PC-3 (cell line): ENCODE measurements around the gene STK4. TPM values are rescaled to one million over a fixed set of nuclear protein-coding genes. Genes with fewer than 3 reads are reported as not detected.

Source experiments
- ATAC-seq: fragments of 200-7000 bp; cut with Tn5 transposase; 2 replicates; pipeline ENCODE4 v1.9.1; 2020; ENCODE audit warnings: mild to moderate bottlenecking, moderate library complexity
- BruUV-seq: library from RNA; stranded (reverse); fragments of 400-500 nt; replicated peaks from 2 replicates; lab custom pipeline; 2021; lab: Mats Ljungman, UMichigan
- CTCF ChIA-PET: fragments of 300-600 bp; sonication (Branson Sonifier 250); formaldehyde crosslinking; loops from one replicate; lab custom pipeline; 2022; ENCODE audit warnings: antibody characterized with exemption; lab: Charles Lee
- POLR2A ChIA-PET: fragments of 300-600 bp; sonication (Branson Sonifier 250); formaldehyde crosslinking; loops from one replicate; lab custom pipeline; 2022; ENCODE audit warnings: antibody characterized with exemption; ENCODE audit not compliant: unreplicated experiment; lab: Charles Lee
- DNase-seq: peaks from one replicate; pipeline ENCODE4 v3.0.0-alpha.2; 2015
- H2AFZ ChIP-seq: fragments of 300-600 bp; sonication (generic); 2 replicates; pipeline ENCODE4 v1.6.0; 2016; ENCODE audit warnings: antibody characterized with exemption, low read length
- H3F3A ChIP-seq: fragments of 300-600 bp; sonication (generic); one replicate; pipeline ENCODE4 v1.6.0; 2017; ENCODE audit warnings: antibody characterized with exemption, low read length, control low read depth, mild to moderate bottlenecking; ENCODE audit not compliant: unreplicated experiment
- H3K27ac ChIP-seq: fragments of 300-600 bp; sonication (generic); 2 replicates; pipeline ENCODE4 v1.5.1; 2016; ENCODE audit warnings: mild to moderate bottlenecking, low read length
- H3K27me3 ChIP-seq: fragments of 300-600 bp; sonication (generic); 2 replicates; pipeline ENCODE4 v1.6.1; 2016; ENCODE audit warnings: low read length, mixed read lengths
- H3K36me3 ChIP-seq: fragments of 300-600 bp; sonication (generic); 2 replicates; pipeline ENCODE4 v1.6.1; 2016; ENCODE audit warnings: low read depth, mixed run types, low read length, mixed read lengths
- H3K4me1 ChIP-seq: fragments of 300-600 bp; sonication (generic); 2 replicates; pipeline ENCODE4 v1.5.1; 2016; ENCODE audit warnings: low read length; ENCODE audit not compliant: insufficient read depth
- H3K4me2 ChIP-seq: fragments of 300-600 bp; sonication (generic); 2 replicates; pipeline ENCODE4 v1.6.0; 2016; ENCODE audit warnings: low read length
- H3K4me3 ChIP-seq: fragments of 300-600 bp; sonication (generic); 2 replicates; pipeline ENCODE4 v1.5.1; 2016; ENCODE audit warnings: mild to moderate bottlenecking, low read length, mixed read lengths
- H3K79me2 ChIP-seq: fragments of 300-600 bp; sonication (generic); 2 replicates; pipeline ENCODE4 v1.6.1; 2017; ENCODE audit warnings: low read length, mixed read lengths
- H3K9ac ChIP-seq: fragments of 300-600 bp; sonication (generic); 2 replicates; pipeline ENCODE4 v1.6.0; 2016; ENCODE audit warnings: mild to moderate bottlenecking, low read length
- H3K9me2 ChIP-seq: fragments of 300-600 bp; sonication (generic); replicated peaks from 2 replicates; pipeline ENCODE4 v1.6.1; 2016; ENCODE audit warnings: mixed run types, low read length, mixed read lengths
- H3K9me3 ChIP-seq: fragments of 300-600 bp; sonication (generic); 2 replicates; pipeline ENCODE4 v1.6.1; 2016; ENCODE audit warnings: low read length, mixed read lengths
- H4K20me1 ChIP-seq: fragments of 300-600 bp; sonication (generic); 2 replicates; pipeline ENCODE4 v1.6.1; 2016; ENCODE audit warnings: low read length, mixed read lengths
- CTCF ChIP-seq: fragments of 300-600 bp; sonication (generic); conservative IDR thresholded peaks from 2 replicates; pipeline ENCODE4 v1.5.1; 2017; ENCODE audit warnings: antibody characterized with exemption, low read depth, mild to moderate bottlenecking, low read length
- EZH2 ChIP-seq: fragments of 300-600 bp; sonication (generic); IDR thresholded peaks from one replicate; pipeline ENCODE4 v1.6.1; 2017; ENCODE audit warnings: antibody characterized with exemption, mild to moderate bottlenecking, low read length; ENCODE audit not compliant: unreplicated experiment
- EZH2phosphoT487 ChIP-seq: fragments of 300-600 bp; sonication (generic); IDR thresholded peaks from 2 replicates; pipeline ENCODE4 v1.6.1; 2018; ENCODE audit warnings: mild to moderate bottlenecking, antibody characterized with exemption, low read length, borderline replicate concordance
- intact Hi-C: fragments of 100-400 bp; cut with micrococcal nuclease; formaldehyde crosslinking; loops from 2 replicates; pipeline ENCODE4 v1.9.0; 2023
- total RNA-seq: library from RNA; depleted of rRNA; stranded (reverse); fragments of >200 nt; gene quantifications from 2 replicates; pipeline ENCODE4 v1.2.3, GENCODE V29; 2014

Gene STK4
- total RNA-seq, 1 experiment from 2014 or later = 18.6 TPM

GRCh38 chr20:44997668-44998067 lies 31.4 kb downstream of the STK4 start:
- ATAC-seq (no peak), DNase-seq (no peak)
- Histone ChIP-seq H3K27me3 (no peaks in the 10 kb centered on the region), H3K9me3 (no peaks in the 10 kb centered on the region), H3K36me3 (peaks cover 48% of the 10 kb centered on the region), H3K4me3 (no peak overlapping the region), H3K4me2 (no peak overlapping the region), H3K4me1 (peaks cover 12% of the 10 kb centered on the region), H3K27ac (no peak overlapping the region), H3K9ac (no peak overlapping the region), H4K20me1 (no peaks in the 10 kb centered on the region), H3K79me2 (no peaks in the 10 kb centered on the region), H2AFZ (no peak overlapping the region), H3F3A (no peaks in the 10 kb centered on the region), H3K9me2 (no peaks in the 10 kb centered on the region)
- no TSS peak for BruUV-seq
- CTCF ChIA-PET = no interaction called here
- intact Hi-C loops = no loop called here
- POLR2A ChIA-PET = no interaction called here
- TF ChIP-seq CTCF (no peak), EZH2phosphoT487 (no peak), EZH2 (no peak)

- H3K9ac ChIP-seq = no peak overlapping the region
- H3F3A ChIP-seq = peaks cover 3% of the 10 kb centered on the region
- H3K27me3 ChIP-seq = no peaks in the 10 kb centered on the region
- intact Hi-C loops = no loop called here
- DNase-seq (no peak), ATAC-seq (no peak)
- H3K4me3 ChIP-seq = no peak overlapping the region
- H3K4me1 ChIP-seq = peaks cover 17% of the 10 kb centered on the region
- no peak overlapping the region for H2AFZ ChIP-seq
- H3K9me2 ChIP-seq = no peaks in the 10 kb centered on the region
- no peaks in the 10 kb centered on the region for H3K79me2 ChIP-seq
- BruUV-seq = no TSS peak
- H4K20me1 ChIP-seq = no peaks in the 10 kb centered on the region
- ChIA-PET POLR2A (no interaction called here), CTCF (no interaction called here)
- no peak overlapping the region for H3K27ac ChIP-seq
- peaks cover 6% of the 10 kb centered on the region; the same call in 1 of the 2 replicates for H3K36me3 ChIP-seq
- no peak overlapping the region for H3K4me2 ChIP-seq
- TF ChIP-seq CTCF (no peak), EZH2 (no peak), EZH2phosphoT487 (no peak)
- no peaks in the 10 kb centered on the region for H3K9me3 ChIP-seq
Measured at GRCh38 chr20:45008521-45009049, 42.3 kb downstream of the STK4 start.

GRCh38 chr20:45010399-45010828 lies 44.1 kb downstream of the STK4 start:
- Histone ChIP-seq H2AFZ (no peak overlapping the region), H3K9me3 (no peaks in the 10 kb centered on the region), H3K4me2 (peak overlapping the region; percentile 34), H3F3A (peaks cover 3% of the 10 kb centered on the region), H3K9me2 (no peaks in the 10 kb centered on the region), H3K4me3 (no peak overlapping the region), H3K36me3 (peaks cover 6% of the 10 kb centered on the region; the same call in 1 of the 2 replicates), H3K9ac (no peak overlapping the region), H3K27me3 (no peaks in the 10 kb centered on the region), H3K27ac (peak overlapping the region; percentile 48), H3K4me1 (peaks cover 24% of the 10 kb centered on the region), H3K79me2 (no peaks in the 10 kb centered on the region), H4K20me1 (no peaks in the 10 kb centered on the region)
- intact Hi-C loops = loop anchor here (2.0 kb wide), 2 partner anchors 34 to 280 kb away; no protein-coding TSS in a partner anchor
- no TSS peak for BruUV-seq
- CTCF ChIA-PET = interaction anchor here (0.6 to 2.1 kb wide), 6 partner anchors 34 to 283 kb away, joined by 3 to 16 read pairs (median 4); no protein-coding TSS in a partner anchor
- no peak for TF ChIP-seq EZH2
- DNase-seq = peak; percentile 82
- POLR2A ChIA-PET = no interaction called here
- peak; percentile 74 for ATAC-seq
